SK-N-SH (cell line): Measurements from ENCODE around the gene RRM2. TPM values are rescaled to one million over a fixed set of nuclear protein-coding genes. Genes with fewer than 3 reads are reported as not detected.

Source experiments
- CTCF ChIA-PET: fragments of 300-600, 350-600 bp; formaldehyde crosslinking; extraction: SDS; loops from one replicate; lab custom pipeline; 2021; lab: Yijun Ruan, JAX
- POLR2A ChIA-PET: fragments of 350-600 bp; sonication (Branson Sonifier 250); formaldehyde crosslinking; extraction: SDS; loops from one replicate; lab custom pipeline; 2020; ENCODE audit warnings: antibody characterized with exemption, inconsistent platforms; lab: Yijun Ruan, JAX
- DNase-seq: peaks from one replicate; pipeline ENCODE4 v3.0.0; 2012
- H2AFZ ChIP-seq: fragments of 200-600 bp; sonication (generic); 2 replicates; pipeline ENCODE4 v1.8.1; 2016; ENCODE audit warnings: antibody characterized with exemption, mild to moderate bottlenecking, low read depth
- H3F3A ChIP-seq: fragments of 200-600 bp; sonication (generic); replicated peaks from 2 replicates; pipeline ENCODE3; 2016; ENCODE audit warnings: antibody characterized with exemption, mild to moderate bottlenecking; ENCODE audit not compliant: insufficient read depth
- H3K27ac ChIP-seq, 2 experiments: fragments of 200-500 bp in 1 of 2; fragments of 200-600 bp in 1 of 2; sonication (Bioruptor generic) in 1 of 2; sonication (generic), shearing (Covaris generic) in 1 of 2; 2 replicates each; pipeline versions ENCODE4 v1.5.1 to v1.6.1; 2014 to 2016; ENCODE audit warnings: low read depth in 2 of 2, inconsistent platforms in 1 of 2, low read length in 1 of 2, mild to moderate bottlenecking in 1 of 2, mixed read lengths in 1 of 2
- H3K27me3 ChIP-seq: fragments of 200-600 bp; sonication (generic), shearing (Covaris generic); 2 replicates; pipeline ENCODE4 v1.6.1; 2016; ENCODE audit warnings: mixed run types; ENCODE audit not compliant: insufficient read depth
- H3K36me3 ChIP-seq, 2 experiments: fragments of 200-500 bp in 1 of 2; fragments of 200-600 bp in 1 of 2; sonication (Bioruptor generic) in 1 of 2; sonication (generic) in 1 of 2; replicated peaks in 1 of 2; 2 replicates each; pipeline versions ENCODE3 to v1.5.1; 2014 to 2016; ENCODE audit warnings: low read length in 1 of 2, mild to moderate bottlenecking in 1 of 2; ENCODE audit not compliant: insufficient read depth in 2 of 2, control insufficient read depth in 1 of 2
- H3K4me1 ChIP-seq, 2 experiments: fragments of 200-500 bp in 1 of 2; fragments of 200-600 bp in 1 of 2; sonication (Bioruptor generic) in 1 of 2; sonication (generic), shearing (Covaris generic) in 1 of 2; 2 replicates each; pipeline versions ENCODE4 v1.5.1 to v1.6.1; 2014 to 2016; ENCODE audit warnings: low read depth in 1 of 2, low read length in 1 of 2, mixed run types in 1 of 2; ENCODE audit not compliant: insufficient read depth in 2 of 2, control insufficient read depth in 1 of 2
- H3K4me2 ChIP-seq: fragments of 200-600 bp; sonication (generic), shearing (Covaris generic); 2 replicates; pipeline ENCODE4 v1.6.1; 2017; ENCODE audit warnings: mixed run types
- H3K4me3 ChIP-seq, 2 experiments: fragments of 200-500 bp in 1 of 2; fragments of 200-600 bp in 1 of 2; sonication (Bioruptor generic) in 1 of 2; sonication (generic), shearing (Covaris generic) in 1 of 2; 2 replicates each; pipeline versions ENCODE4 v1.5.1 to v1.8.1; 2014 to 2016; ENCODE audit warnings: low read depth in 2 of 2, inconsistent platforms in 1 of 2, low read length in 1 of 2, mild to moderate bottlenecking in 1 of 2, mixed read lengths in 1 of 2, moderate library complexity in 1 of 2
- H3K79me2 ChIP-seq: fragments of 200-600 bp; sonication (generic); 2 replicates; pipeline ENCODE4 v1.8.1; 2017; ENCODE audit warnings: mild to moderate bottlenecking; ENCODE audit not compliant: insufficient read depth
- H3K9ac ChIP-seq: fragments of 200-600 bp; sonication (generic); 2 replicates; pipeline ENCODE4 v1.6.1; 2017; ENCODE audit warnings: mixed run types
- H3K9me2 ChIP-seq: fragments of 200-600 bp; sonication (generic); 2 replicates; pipeline ENCODE4 v1.6.1; 2017; ENCODE audit warnings: mixed run types
- H3K9me3 ChIP-seq: fragments of 200-600 bp; sonication (generic); 2 replicates; pipeline ENCODE4 v1.6.1; 2017; ENCODE audit warnings: mixed run types, mild to moderate bottlenecking, moderate library complexity
- H4K20me1 ChIP-seq: fragments of 200-600 bp; sonication (generic); 2 replicates; pipeline ENCODE4 v1.6.1; 2017; ENCODE audit warnings: mild to moderate bottlenecking, mixed run types; ENCODE audit not compliant: insufficient read depth
- CHD2 ChIP-seq: fragments of 150-350 bp; IDR thresholded peaks from 2 replicates; pipeline ENCODE4 v1.6.1; 2018; ENCODE audit warnings: low read length; ENCODE audit not compliant: partially characterized antibody
- ELF1 ChIP-seq: IDR thresholded peaks from 2 replicates; pipeline ENCODE4 v1.4.0; 2012
- FOSL2 ChIP-seq: IDR thresholded peaks from 2 replicates; pipeline ENCODE4 v1.4.0; 2012; ENCODE audit warnings: low read depth, mild to moderate bottlenecking, moderate library complexity, borderline replicate concordance
- FOXM1 ChIP-seq: IDR thresholded peaks from 2 replicates; pipeline ENCODE4 v1.4.0; 2012; ENCODE audit warnings: low read depth, mild to moderate bottlenecking
- MEF2A ChIP-seq: IDR thresholded peaks from 2 replicates; pipeline ENCODE4 v1.4.0; 2012; ENCODE audit warnings: low read depth, borderline replicate concordance
- MXI1 ChIP-seq: IDR thresholded peaks from 2 replicates; pipeline ENCODE4 v1.6.1; 2012; ENCODE audit warnings: mild to moderate bottlenecking, low read depth, low read length, improper control_type of control experiment
- NRF1 ChIP-seq: IDR thresholded peaks from 2 replicates; pipeline ENCODE4 v1.6.1; 2012; ENCODE audit warnings: low read depth, mild to moderate bottlenecking, low read length
- PBX3 ChIP-seq: IDR thresholded peaks from 2 replicates; pipeline ENCODE4; 2012
- POLR2AphosphoS5 ChIP-seq: IDR thresholded peaks from 2 replicates; pipeline ENCODE4 v1.6.1; 2012; ENCODE audit warnings: low read depth, low read length
- RAD21 ChIP-seq: IDR thresholded peaks from 2 replicates; pipeline ENCODE4 v1.6.1; 2012; ENCODE audit warnings: mild to moderate bottlenecking, low read length
- RXRA ChIP-seq: IDR thresholded peaks from 2 replicates; pipeline ENCODE4 v1.4.0; 2012; ENCODE audit warnings: low read depth, mild to moderate bottlenecking, borderline replicate concordance
- SIN3A ChIP-seq: IDR thresholded peaks from 2 replicates; pipeline ENCODE4 v1.6.1; 2012; ENCODE audit warnings: low read depth, mild to moderate bottlenecking, low read length, moderate library complexity, borderline replicate concordance
- TCF12 ChIP-seq: IDR thresholded peaks from 2 replicates; pipeline ENCODE4 v1.4.0; 2012
- TEAD4 ChIP-seq: IDR thresholded peaks from 2 replicates; pipeline ENCODE4 v1.4.0; 2012; ENCODE audit warnings: mild to moderate bottlenecking, borderline replicate concordance; ENCODE audit not compliant: insufficient read depth
- ZBTB33 ChIP-seq: IDR thresholded peaks from 2 replicates; pipeline ENCODE4 v1.4.0; 2012; ENCODE audit warnings: low read depth, borderline replicate concordance
- polyA plus RNA-seq, 3 experiments: library from polyadenylated mRNA; depleted of rRNA; stranded (reverse); fragments of >200 nt; gene quantifications; 2 replicates each; pipeline ENCODE4 v1.2.3, GENCODE V29; 2012
- TF ChIP-seq, protein P1 (sequence below): IDR thresholded peaks from 2 replicates; pipeline ENCODE4 v1.4.0; 2012; ENCODE audit warnings: low read depth
- TF ChIP-seq, protein P2 (sequence below): fragments of 200-600 bp; sonication (generic); IDR thresholded peaks from 2 replicates; pipeline ENCODE4 v1.6.1; 2017; ENCODE audit warnings: antibody characterized with exemption, mild to moderate bottlenecking, moderate library complexity
- TF ChIP-seq, protein P3 (sequence below): fragments of 150-350 bp; IDR thresholded peaks from 2 replicates; pipeline ENCODE4 v1.6.1; 2016; ENCODE audit warnings: mild to moderate bottlenecking, low read depth, low read length

The RRM2 gene
- polyA plus RNA-seq, 1 of the 3 experiments (the other 2 are of a cell fraction), result 38.9 TPM

GRCh38 chr2:10109311-10109710 lies 13.2 kb upstream of the RRM2 start:
- DNase-seq, result no peak
- no peak for TF ChIP-seq TEAD4
- no peak for TF ChIP-seq RAD21
- TF ChIP-seq NRF1, result no peak
- TF ChIP-seq MXI1, result no peak
- TF ChIP-seq, protein P1, sequence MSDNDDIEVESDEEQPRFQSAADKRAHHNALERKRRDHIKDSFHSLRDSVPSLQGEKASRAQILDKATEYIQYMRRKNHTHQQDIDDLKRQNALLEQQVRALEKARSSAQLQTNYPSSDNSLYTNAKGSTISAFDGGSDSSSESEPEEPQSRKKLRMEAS, result no peak
- TF ChIP-seq, protein P2, sequence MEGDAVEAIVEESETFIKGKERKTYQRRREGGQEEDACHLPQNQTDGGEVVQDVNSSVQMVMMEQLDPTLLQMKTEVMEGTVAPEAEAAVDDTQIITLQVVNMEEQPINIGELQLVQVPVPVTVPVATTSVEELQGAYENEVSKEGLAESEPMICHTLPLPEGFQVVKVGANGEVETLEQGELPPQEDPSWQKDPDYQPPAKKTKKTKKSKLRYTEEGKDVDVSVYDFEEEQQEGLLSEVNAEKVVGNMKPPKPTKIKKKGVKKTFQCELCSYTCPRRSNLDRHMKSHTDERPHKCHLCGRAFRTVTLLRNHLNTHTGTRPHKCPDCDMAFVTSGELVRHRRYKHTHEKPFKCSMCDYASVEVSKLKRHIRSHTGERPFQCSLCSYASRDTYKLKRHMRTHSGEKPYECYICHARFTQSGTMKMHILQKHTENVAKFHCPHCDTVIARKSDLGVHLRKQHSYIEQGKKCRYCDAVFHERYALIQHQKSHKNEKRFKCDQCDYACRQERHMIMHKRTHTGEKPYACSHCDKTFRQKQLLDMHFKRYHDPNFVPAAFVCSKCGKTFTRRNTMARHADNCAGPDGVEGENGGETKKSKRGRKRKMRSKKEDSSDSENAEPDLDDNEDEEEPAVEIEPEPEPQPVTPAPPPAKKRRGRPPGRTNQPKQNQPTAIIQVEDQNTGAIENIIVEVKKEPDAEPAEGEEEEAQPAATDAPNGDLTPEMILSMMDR, result no peak
- TF ChIP-seq ELF1, result no peak
- TF ChIP-seq RXRA, result no peak
- no peak for TF ChIP-seq FOXM1
- TF ChIP-seq MEF2A, result no peak
- no peak for TF ChIP-seq POLR2AphosphoS5
- no peak for TF ChIP-seq PBX3
- TF ChIP-seq, protein P3, sequence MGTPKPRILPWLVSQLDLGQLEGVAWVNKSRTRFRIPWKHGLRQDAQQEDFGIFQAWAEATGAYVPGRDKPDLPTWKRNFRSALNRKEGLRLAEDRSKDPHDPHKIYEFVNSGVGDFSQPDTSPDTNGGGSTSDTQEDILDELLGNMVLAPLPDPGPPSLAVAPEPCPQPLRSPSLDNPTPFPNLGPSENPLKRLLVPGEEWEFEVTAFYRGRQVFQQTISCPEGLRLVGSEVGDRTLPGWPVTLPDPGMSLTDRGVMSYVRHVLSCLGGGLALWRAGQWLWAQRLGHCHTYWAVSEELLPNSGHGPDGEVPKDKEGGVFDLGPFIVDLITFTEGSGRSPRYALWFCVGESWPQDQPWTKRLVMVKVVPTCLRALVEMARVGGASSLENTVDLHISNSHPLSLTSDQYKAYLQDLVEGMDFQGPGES, result no peak
- no peak for TF ChIP-seq FOSL2
- no peak for TF ChIP-seq TCF12
- TF ChIP-seq ZBTB33, result no peak
- TF ChIP-seq SIN3A, result no peak
- no peak for TF ChIP-seq CHD2
- TF ChIP-seq, all 33 proteins: peak for 0
- peaks cover 4% of the 10 kb centered on the region for H3F3A ChIP-seq
- no peaks in the 10 kb centered on the region for H3K36me3 ChIP-seq
- CTCF ChIA-PET, result interaction anchor here (1.1 to 36.2 kb wide), 5 partner anchors 12 to 61 kb away, joined by 3 to 946 read pairs (median 4); partner anchors contain the start of gene CYS1
- H3K4me1 ChIP-seq, result no peaks in the 10 kb centered on the region
- no peaks in the 10 kb centered on the region for H3K27me3 ChIP-seq
- H3K4me3 ChIP-seq, result no peak overlapping the region
- no peaks in the 10 kb centered on the region for H3K79me2 ChIP-seq
- H2AFZ ChIP-seq, result no peak overlapping the region
- no peak overlapping the region for H3K4me2 ChIP-seq
- H4K20me1 ChIP-seq, result no peaks in the 10 kb centered on the region
- no peaks in the 10 kb centered on the region for H3K9me3 ChIP-seq
- POLR2A ChIA-PET, result no interaction called here
- no peak overlapping the region for H3K27ac ChIP-seq
- H3K9me2 ChIP-seq, result no peaks in the 10 kb centered on the region
- H3K9ac ChIP-seq, result no peak overlapping the region
